ENCODE measurements around the gene ZCCHC13. TPM values are rescaled to one million over a fixed set of nuclear protein-coding genes. Genes with fewer than 3 reads are reported as not detected.
"Not testable (repeated sequence)": the region's sequence is repeated elsewhere in the genome, so short reads cannot be mapped to it uniquely, and the experiment has no call there.

Gene ZCCHC13
- total RNA-seq (2014; rRNA removed; shearing (Covaris generic); ENCODE audit: low replicate concordance): not detected in 2 replicates

GRCh38 chrX:74304016-74304415, at the start of gene ZCCHC13:
TSS of gene ZCCHC13 (plus strand) at chrX:74304180. CDS start at chrX:74304267, 87 bp downstream.
- Histone ChIP-seq H3K27me3 (ENCODE audit: low read length) (no peaks in the 10 kb centered on the region), H3K4me1 (ENCODE audit: low read length) (no peaks in the 10 kb centered on the region), H3K27ac (ENCODE audit: low read length) (no peak within 1 kb of the TSS), H3K36me3 (ENCODE audit: insufficient read depth, low read length) (no peaks in the 10 kb centered on the region), H3K4me2 (ENCODE audit: low read depth, low read length, poor library complexity, severe bottlenecking) (no peak within 1 kb of the TSS), H2AFZ (ENCODE audit: low read length) (no peak within 1 kb of the TSS), H4K20me1 (ENCODE audit: insufficient read depth, low read depth, low read length) (no peaks in the 10 kb centered on the region), H3K9me2 (replicated peaks; ENCODE audit: insufficient read depth, low read length) (no peaks in the 10 kb centered on the region), H3K4me3 (ENCODE audit: low read length) (no peak within 1 kb of the TSS), H3K79me2 (ENCODE audit: low read length) (no peaks in the 10 kb centered on the region), H3K9me3 (ENCODE audit: low read length) (no peaks in the 10 kb centered on the region), H3K9ac (ENCODE audit: low read length) (no peak within 1 kb of the TSS)
- DNase-seq: no peak

- not testable (repeated sequence) for H3K27ac ChIP-seq (ENCODE audit: low read length); H3K9me2 ChIP-seq (replicated peaks; ENCODE audit: insufficient read depth, low read length); DNase-seq; H2AFZ ChIP-seq (ENCODE audit: low read length); H3K27me3 ChIP-seq (ENCODE audit: low read length); H3K9ac ChIP-seq (ENCODE audit: low read length); H4K20me1 ChIP-seq (ENCODE audit: insufficient read depth, low read depth, low read length); H3K9me3 ChIP-seq (ENCODE audit: low read length); H3K79me2 ChIP-seq (ENCODE audit: low read length); H3K4me3 ChIP-seq (ENCODE audit: low read length); H3K4me1 ChIP-seq (ENCODE audit: low read length); H3K4me2 ChIP-seq (ENCODE audit: low read depth, low read length, poor library complexity, severe bottlenecking)
- H3K36me3 ChIP-seq (ENCODE audit: insufficient read depth, low read length): peaks cover 10% of the 10 kb centered on the region; the same call in 1 of the 2 replicates
These were observed 45.9 kb upstream of the ZCCHC13 start for GRCh38 chrX:74258111-74258510.

DNA sequence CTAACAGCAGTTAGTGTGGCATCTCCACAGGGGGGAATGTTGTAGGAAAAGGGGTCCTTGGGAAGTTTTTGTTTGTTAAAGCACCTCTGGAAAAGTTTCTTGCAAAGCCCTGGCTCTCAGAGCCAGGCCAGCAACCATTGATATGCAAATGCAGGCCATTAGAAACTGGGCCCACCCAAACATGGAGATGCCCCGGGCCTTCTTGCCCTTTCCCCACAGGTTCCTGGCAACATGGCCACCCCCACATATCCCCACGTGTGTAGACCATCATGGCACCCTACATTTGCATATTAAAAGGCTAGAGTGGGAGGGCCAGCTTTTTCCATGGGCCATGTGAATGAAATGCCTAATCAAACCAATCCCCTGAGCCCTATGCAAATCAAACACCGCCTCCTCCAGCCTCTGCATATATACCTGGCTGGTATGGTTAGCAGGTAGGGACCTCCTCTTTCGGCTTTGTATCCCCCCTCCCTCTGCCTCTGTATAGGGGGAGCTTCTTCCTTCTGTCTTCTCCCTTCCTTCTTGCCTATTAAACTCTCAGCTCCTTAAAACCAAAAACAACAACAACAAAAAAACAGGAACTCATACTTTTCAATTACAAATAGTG, 44.0 kb upstream of the ZCCHC13 start:
- Histone ChIP-seq H3K4me3 (ENCODE audit: low read length) (no peak overlapping the region), H3K9me3 (ENCODE audit: low read length) (no peaks in the 10 kb centered on the region), H3K79me2 (ENCODE audit: low read length) (no peaks in the 10 kb centered on the region), H3K9me2 (replicated peaks; ENCODE audit: insufficient read depth, low read length) (no peaks in the 10 kb centered on the region), H3K27ac (ENCODE audit: low read length) (no peak overlapping the region), H2AFZ (ENCODE audit: low read length) (no peak overlapping the region), H4K20me1 (ENCODE audit: insufficient read depth, low read depth, low read length) (no peaks in the 10 kb centered on the region), H3K4me1 (ENCODE audit: low read length) (no peaks in the 10 kb centered on the region), H3K4me2 (ENCODE audit: low read depth, low read length, poor library complexity, severe bottlenecking) (no peak overlapping the region), H3K9ac (ENCODE audit: low read length) (no peak overlapping the region), H3K36me3 (ENCODE audit: insufficient read depth, low read length) (peaks cover 14% of the 10 kb centered on the region; the same call in 1 of the 2 replicates), H3K27me3 (ENCODE audit: low read length) (no peaks in the 10 kb centered on the region)
- DNase-seq: no peak

- H3K27me3 ChIP-seq (ENCODE audit: low read length): no peaks in the 10 kb centered on the region
- peaks cover 14% of the 10 kb centered on the region; the same call in 1 of the 2 replicates for H3K36me3 ChIP-seq (ENCODE audit: insufficient read depth, low read length)
These were observed 41.3 kb upstream of the ZCCHC13 start for GRCh38 chrX:74262452-74263209.

GRCh38 chrX:74270393-74270792, 33.6 kb upstream of the ZCCHC13 start:
- no peak overlapping the region for H3K4me2 ChIP-seq (ENCODE audit: low read depth, low read length, poor library complexity, severe bottlenecking)
- DNase-seq: no peak
- H3K79me2 ChIP-seq (ENCODE audit: low read length): peaks cover 3% of the 10 kb centered on the region; the same call in 1 of the 2 replicates
- H3K27ac ChIP-seq (ENCODE audit: low read length): no peak overlapping the region
- H3K9ac ChIP-seq (ENCODE audit: low read length): no peak overlapping the region
- no peaks in the 10 kb centered on the region for H3K9me2 ChIP-seq (replicated peaks; ENCODE audit: insufficient read depth, low read length)
- no peak overlapping the region for H2AFZ ChIP-seq (ENCODE audit: low read length)
- H4K20me1 ChIP-seq (ENCODE audit: insufficient read depth, low read depth, low read length): no peaks in the 10 kb centered on the region
- H3K36me3 ChIP-seq (ENCODE audit: insufficient read depth, low read length): peaks cover 4% of the 10 kb centered on the region; the same call in 1 of the 2 replicates
- no peak overlapping the region for H3K4me3 ChIP-seq (ENCODE audit: low read length)
- no peaks in the 10 kb centered on the region for H3K9me3 ChIP-seq (ENCODE audit: low read length)
- H3K27me3 ChIP-seq (ENCODE audit: low read length): no peaks in the 10 kb centered on the region
- H3K4me1 ChIP-seq (ENCODE audit: low read length): no peaks in the 10 kb centered on the region

More at GRCh38 chrX:74262452-74263209, 41.3 kb upstream of the ZCCHC13 start:
- Histone ChIP-seq H3K9me2 (replicated peaks; ENCODE audit: insufficient read depth, low read length) (no peaks in the 10 kb centered on the region), H3K9ac (ENCODE audit: low read length) (no peak overlapping the region), H4K20me1 (ENCODE audit: insufficient read depth, low read depth, low read length) (no peaks in the 10 kb centered on the region), H3K4me3 (ENCODE audit: low read length) (no peak overlapping the region), H3K79me2 (ENCODE audit: low read length) (peaks cover 3% of the 10 kb centered on the region; the same call in 1 of the 2 replicates), H3K9me3 (ENCODE audit: low read length) (no peaks in the 10 kb centered on the region), H3K27ac (ENCODE audit: low read length) (no peak overlapping the region), H3K4me1 (ENCODE audit: low read length) (no peaks in the 10 kb centered on the region), H3K4me2 (ENCODE audit: low read depth, low read length, poor library complexity, severe bottlenecking) (no peak overlapping the region), H2AFZ (ENCODE audit: low read length) (no peak overlapping the region)
- DNase-seq: no peak

- no peaks in the 10 kb centered on the region for H4K20me1 ChIP-seq (ENCODE audit: insufficient read depth, low read depth, low read length)
- H3K9me3 ChIP-seq (ENCODE audit: low read length): no peaks in the 10 kb centered on the region
- H3K27ac ChIP-seq (ENCODE audit: low read length): no peak overlapping the region
- no peaks in the 10 kb centered on the region for H3K9me2 ChIP-seq (replicated peaks; ENCODE audit: insufficient read depth, low read length)
- H2AFZ ChIP-seq (ENCODE audit: low read length): no peak overlapping the region
- peaks cover 4% of the 10 kb centered on the region; the same call in 1 of the 2 replicates for H3K36me3 ChIP-seq (ENCODE audit: insufficient read depth, low read length)
- no peaks in the 10 kb centered on the region for H3K4me1 ChIP-seq (ENCODE audit: low read length)
- no peaks in the 10 kb centered on the region for H3K27me3 ChIP-seq (ENCODE audit: low read length)
- no peaks in the 10 kb centered on the region for H3K79me2 ChIP-seq (ENCODE audit: low read length)
- DNase-seq: no peak
- no peak overlapping the region for H3K4me3 ChIP-seq (ENCODE audit: low read length)
- no peak overlapping the region for H3K4me2 ChIP-seq (ENCODE audit: low read depth, low read length, poor library complexity, severe bottlenecking)
- no peak overlapping the region for H3K9ac ChIP-seq (ENCODE audit: low read length)
These were observed 31.8 kb upstream of the ZCCHC13 start for GRCh38 chrX:74272230-74272629.

- Histone ChIP-seq H3K4me2 (ENCODE audit: low read depth, low read length, poor library complexity, severe bottlenecking) (no peak overlapping the region), H3K9ac (ENCODE audit: low read length) (no peak overlapping the region), H3K27me3 (ENCODE audit: low read length) (no peaks in the 10 kb centered on the region), H4K20me1 (ENCODE audit: insufficient read depth, low read depth, low read length) (no peaks in the 10 kb centered on the region), H3K9me2 (replicated peaks; ENCODE audit: insufficient read depth, low read length) (no peaks in the 10 kb centered on the region), H3K36me3 (ENCODE audit: insufficient read depth, low read length) (peaks cover 11% of the 10 kb centered on the region; the same call in 1 of the 2 replicates), H2AFZ (ENCODE audit: low read length) (no peak overlapping the region), H3K9me3 (ENCODE audit: low read length) (no peaks in the 10 kb centered on the region), H3K27ac (ENCODE audit: low read length) (no peak overlapping the region), H3K79me2 (ENCODE audit: low read length) (no peaks in the 10 kb centered on the region), H3K4me3 (ENCODE audit: low read length) (no peak overlapping the region), H3K4me1 (ENCODE audit: low read length) (peaks cover 4% of the 10 kb centered on the region)
- DNase-seq: no peak
These were observed 29.5 kb upstream of the ZCCHC13 start for GRCh38 chrX:74274516-74274915.

DNA sequence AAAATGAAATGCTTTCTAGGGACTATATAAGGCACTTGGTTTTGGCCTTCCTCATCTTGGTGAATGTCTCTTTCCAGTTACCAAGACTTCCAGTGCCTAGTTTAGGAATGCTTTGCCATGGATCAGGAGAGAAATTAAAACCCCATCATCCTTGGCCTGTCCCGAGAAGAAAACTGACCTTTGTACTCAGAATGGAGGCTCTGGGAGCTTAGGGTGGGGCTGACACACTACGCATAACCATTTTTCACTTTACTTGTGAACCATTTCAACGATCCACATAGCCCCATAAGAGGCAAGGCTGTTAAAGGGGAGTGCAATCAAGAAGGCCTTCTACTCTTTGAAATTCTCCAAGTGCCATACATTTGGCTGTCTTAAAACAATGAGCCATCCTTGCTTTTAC, 26.7 kb upstream of the ZCCHC13 start:
- H2AFZ ChIP-seq (ENCODE audit: low read length): no peak overlapping the region
- DNase-seq: no peak
- H3K27ac ChIP-seq (ENCODE audit: low read length): no peak overlapping the region
- no peaks in the 10 kb centered on the region for H4K20me1 ChIP-seq (ENCODE audit: insufficient read depth, low read depth, low read length)
- no peak overlapping the region for H3K9ac ChIP-seq (ENCODE audit: low read length)
- no peaks in the 10 kb centered on the region for H3K27me3 ChIP-seq (ENCODE audit: low read length)
- peaks cover 15% of the 10 kb centered on the region; the same call in 1 of the 2 replicates for H3K36me3 ChIP-seq (ENCODE audit: insufficient read depth, low read length)
- H3K79me2 ChIP-seq (ENCODE audit: low read length): no peaks in the 10 kb centered on the region
- peaks cover 24% of the 10 kb centered on the region for H3K4me1 ChIP-seq (ENCODE audit: low read length)
- H3K4me2 ChIP-seq (ENCODE audit: low read depth, low read length, poor library complexity, severe bottlenecking): no peak overlapping the region
- H3K9me3 ChIP-seq (ENCODE audit: low read length): no peaks in the 10 kb centered on the region
- H3K4me3 ChIP-seq (ENCODE audit: low read length): no peak overlapping the region
- no peaks in the 10 kb centered on the region for H3K9me2 ChIP-seq (replicated peaks; ENCODE audit: insufficient read depth, low read length)
